Measurements from ENCODE around the gene KRT12. TPM values are rescaled to one million over a fixed set of nuclear protein-coding genes. Genes with fewer than 3 reads are reported as not detected.

KRT12 gene
- polyA plus RNA-seq, 1 experiment, result not detected

DNA sequence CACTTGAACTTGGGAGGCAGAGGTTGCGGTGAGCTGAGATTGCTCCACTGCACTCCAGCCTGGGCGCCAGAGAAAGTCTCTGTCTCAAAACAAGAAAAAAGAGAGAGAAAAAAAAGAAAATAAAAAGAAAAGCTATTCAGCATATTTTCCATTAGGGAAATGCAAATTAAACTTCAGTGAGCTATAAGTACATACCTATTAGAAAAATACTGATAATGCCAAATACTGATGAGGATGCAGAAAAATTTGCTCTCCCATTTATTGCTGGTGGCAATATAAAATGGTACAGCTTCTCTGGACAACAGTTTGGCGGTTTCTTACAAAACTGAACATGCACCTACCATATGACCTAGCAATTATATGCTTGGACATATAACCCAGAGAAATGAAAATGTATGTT lies 54.4 kb downstream of the KRT12 start:
- ChIA-PET POLR2A (no interaction called here), CTCF (interaction anchor here (1.1 kb wide), 1 partner anchor 850 kb away, joined by 5 read pairs; no protein-coding TSS in a partner anchor)
- DNase-seq (ENCODE audit: low read depth), result no peak

More for the DNA sequence above, 54.4 kb downstream of the KRT12 start:
- TF ChIP-seq, protein P1, sequence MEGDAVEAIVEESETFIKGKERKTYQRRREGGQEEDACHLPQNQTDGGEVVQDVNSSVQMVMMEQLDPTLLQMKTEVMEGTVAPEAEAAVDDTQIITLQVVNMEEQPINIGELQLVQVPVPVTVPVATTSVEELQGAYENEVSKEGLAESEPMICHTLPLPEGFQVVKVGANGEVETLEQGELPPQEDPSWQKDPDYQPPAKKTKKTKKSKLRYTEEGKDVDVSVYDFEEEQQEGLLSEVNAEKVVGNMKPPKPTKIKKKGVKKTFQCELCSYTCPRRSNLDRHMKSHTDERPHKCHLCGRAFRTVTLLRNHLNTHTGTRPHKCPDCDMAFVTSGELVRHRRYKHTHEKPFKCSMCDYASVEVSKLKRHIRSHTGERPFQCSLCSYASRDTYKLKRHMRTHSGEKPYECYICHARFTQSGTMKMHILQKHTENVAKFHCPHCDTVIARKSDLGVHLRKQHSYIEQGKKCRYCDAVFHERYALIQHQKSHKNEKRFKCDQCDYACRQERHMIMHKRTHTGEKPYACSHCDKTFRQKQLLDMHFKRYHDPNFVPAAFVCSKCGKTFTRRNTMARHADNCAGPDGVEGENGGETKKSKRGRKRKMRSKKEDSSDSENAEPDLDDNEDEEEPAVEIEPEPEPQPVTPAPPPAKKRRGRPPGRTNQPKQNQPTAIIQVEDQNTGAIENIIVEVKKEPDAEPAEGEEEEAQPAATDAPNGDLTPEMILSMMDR (IDR thresholded peaks at IDR 0.05; ENCODE audit: insufficient read depth, low read depth, low read length), result no peak
- no peaks in the 10 kb centered on the region for H3K36me3 ChIP-seq (ENCODE audit: control insufficient read depth, insufficient read depth, low read length)
- H3K4me3 ChIP-seq (ENCODE audit: low read depth, low read length), result no peak overlapping the region
- no peaks in the 10 kb centered on the region for H3K27me3 ChIP-seq (ENCODE audit: control insufficient read depth, insufficient read depth, low read length)

Other genes starting within 250 kb of the KRT12 start
- gene SMARCE1, start 219.4 kb downstream of the KRT12 start, polyA plus RNA-seq (2011; rRNA removed), result 54.6 and 64.0 TPM in 2 replicates
- gene KRT222, start 202.0 kb downstream of the KRT12 start, polyA plus RNA-seq (2011; rRNA removed), result not detected in 2 replicates
- gene KRT24, start 163.5 kb downstream of the KRT12 start, polyA plus RNA-seq (2011; rRNA removed), result not detected in 2 replicates
- gene KRT25, start 111.9 kb downstream of the KRT12 start, polyA plus RNA-seq (2011; rRNA removed), result not detected in 2 replicates
- not detected in 2 replicates for gene KRT26, start 95.0 kb downstream of the KRT12 start, polyA plus RNA-seq (2011; rRNA removed)
- gene KRT27, start 84.7 kb downstream of the KRT12 start, polyA plus RNA-seq (2011; rRNA removed), result not detected in 2 replicates
- not detected in 2 replicates for gene KRT28, start 67.3 kb downstream of the KRT12 start, polyA plus RNA-seq (2011; rRNA removed)
- gene KRT10, start 44.6 kb downstream of the KRT12 start, polyA plus RNA-seq (2011; rRNA removed), result 6.4 and 16.1 TPM in 2 replicates
- not detected in 2 replicates for gene KRT20, start 18.0 kb upstream of the KRT12 start, polyA plus RNA-seq (2011; rRNA removed)
- gene KRT23, start 70.4 kb upstream of the KRT12 start, polyA plus RNA-seq (2011; rRNA removed), result 0.09 and 0.11 TPM in 2 replicates
- gene KRT39, start 99.7 kb upstream of the KRT12 start, polyA plus RNA-seq (2011; rRNA removed), result not detected in 2 replicates
- gene KRT40, start 117.1 kb upstream of the KRT12 start, polyA plus RNA-seq (2011; rRNA removed), result not detected in 2 replicates
- gene KRTAP3-3, start 126.9 kb upstream of the KRT12 start, polyA plus RNA-seq (2011; rRNA removed), result not detected in 2 replicates
- not detected in 2 replicates for gene KRTAP3-2, start 132.7 kb upstream of the KRT12 start, polyA plus RNA-seq (2011; rRNA removed)
- 0.16 TPM in 1 of 2 replicates, not detected in the other for gene KRTAP3-1, start 141.9 kb upstream of the KRT12 start, polyA plus RNA-seq (2011; rRNA removed)
- 62.3 and 65.1 TPM in 2 replicates for gene KRTAP1-5, start 160.0 kb upstream of the KRT12 start, polyA plus RNA-seq (2011; rRNA removed)
- not detected in 2 replicates for gene KRTAP1-4, start 163.0 kb upstream of the KRT12 start, polyA plus RNA-seq (2011; rRNA removed)
- not detected in 2 replicates for gene KRTAP1-3, start 167.7 kb upstream of the KRT12 start, polyA plus RNA-seq (2011; rRNA removed)
- 0.32 TPM in 1 of 2 replicates, not detected in the other for gene KRTAP1-1, start 174.2 kb upstream of the KRT12 start, polyA plus RNA-seq (2011; rRNA removed)
- gene KRTAP2-1, start 180.1 kb upstream of the KRT12 start, polyA plus RNA-seq (2011; rRNA removed), result not detected in 2 replicates
- 0.16 TPM in 1 of 2 replicates, not detected in the other for gene KRTAP2-2, start 188.0 kb upstream of the KRT12 start, polyA plus RNA-seq (2011; rRNA removed)
- 1.3 and 1.4 TPM in 2 replicates for gene KRTAP2-3, start 192.9 kb upstream of the KRT12 start, polyA plus RNA-seq (2011; rRNA removed)
- not detected in 2 replicates for gene KRTAP2-4, start 198.7 kb upstream of the KRT12 start, polyA plus RNA-seq (2011; rRNA removed)
- not detected in 2 replicates for gene KRTAP4-7, start 216.9 kb upstream of the KRT12 start, polyA plus RNA-seq (2011; rRNA removed)
- not detected in 2 replicates for gene KRTAP4-8, start 230.9 kb upstream of the KRT12 start, polyA plus RNA-seq (2011; rRNA removed)
- gene KRTAP4-16, start 235.0 kb upstream of the KRT12 start, polyA plus RNA-seq (2011; rRNA removed), result not detected in 2 replicates
- not detected in 2 replicates for gene KRTAP4-9, start 238.2 kb upstream of the KRT12 start, polyA plus RNA-seq (2011; rRNA removed)